ENCODE results near the gene MYRFL. TPM values are rescaled to one million over a fixed set of nuclear protein-coding genes. Genes with fewer than 3 reads are reported as not detected.
"Not testable (repeated sequence)": the region's sequence is repeated elsewhere in the genome, so short reads cannot be mapped to it uniquely, and the experiment has no call there.

Gene MYRFL
- total RNA-seq: not detected

DNA sequence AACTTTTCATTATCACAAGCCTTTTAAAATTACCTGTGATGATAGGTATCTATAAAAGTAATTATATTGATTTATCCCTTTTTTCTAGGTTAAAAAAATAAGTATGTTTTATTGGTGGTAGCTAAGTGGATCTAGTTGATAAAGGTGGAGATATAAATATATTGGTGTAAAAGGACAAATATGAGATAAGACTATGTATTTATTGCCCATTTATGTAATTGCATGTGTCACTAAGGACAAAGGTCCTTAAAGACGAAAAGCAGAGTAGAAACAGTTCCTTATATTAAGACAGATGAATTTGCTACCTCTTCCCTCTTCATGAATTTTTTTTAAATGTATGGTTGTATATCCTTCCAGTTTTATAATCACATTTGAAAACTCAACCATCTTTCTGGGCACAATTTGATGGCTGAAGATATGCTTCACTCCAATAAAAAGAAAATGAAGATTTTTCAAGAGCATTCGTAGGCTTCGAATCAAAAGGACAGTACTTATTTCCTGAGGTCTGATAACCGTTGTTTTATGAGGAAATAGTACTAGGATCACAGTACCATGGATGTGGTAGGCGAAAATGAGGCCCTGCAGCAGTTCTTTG lies at the start of gene MYRFL:
MYRFL (plus strand) TSS at position 262 of the 595 bp plus-strand sequence; CDS start at position 553, 291 bp downstream.
- POLR2A ChIA-PET: no interaction called here
- no peak within 1 kb of the TSS for H3K4me3 Mint-ChIP-seq
- CTCF ChIA-PET: no interaction called here
- H3K36me3 Mint-ChIP-seq (ENCODE audit: low read depth): no peaks in the 10 kb centered on the region
- H3K27me3 Mint-ChIP-seq: peaks cover 13% of the 10 kb centered on the region
- H3K27ac Mint-ChIP-seq: no peak within 1 kb of the TSS
- H3K4me1 Mint-ChIP-seq (ENCODE audit: low read depth): no peaks in the 10 kb centered on the region
- no peaks in the 10 kb centered on the region for H3K9me3 Mint-ChIP-seq
- intact Hi-C loops (cut with micrococcal nuclease): no loop called here
- ATAC-seq (no peak), DNase-seq (no peak)
- TF ChIP-seq CTCF (IDR thresholded peaks at IDR 0.05): no peak

- ChIA-PET POLR2A (interaction anchor here (1.0 kb wide), 1 partner anchor 240 kb away, joined by 3 read pairs; no protein-coding TSS in a partner anchor), CTCF (no interaction called here)
- peak; percentile 10 for DNase-seq
- TF ChIP-seq CTCF (IDR thresholded peaks at IDR 0.05): no peak
- Mint-ChIP-seq H3K4me1 (ENCODE audit: low read depth) (no peaks in the 10 kb centered on the region), H3K4me3 (no peak overlapping the region), H3K9me3 (peaks cover 6% of the 10 kb centered on the region), H3K27me3 (no peaks in the 10 kb centered on the region), H3K36me3 (ENCODE audit: low read depth) (peaks cover 41% of the 10 kb centered on the region), H3K27ac (no peak overlapping the region)
- intact Hi-C loops (cut with micrococcal nuclease): no loop called here
- ATAC-seq: no peak
These were observed 45.1 kb upstream of the MYRFL start for GRCh38 chr12:69779928-69780327.

DNA sequence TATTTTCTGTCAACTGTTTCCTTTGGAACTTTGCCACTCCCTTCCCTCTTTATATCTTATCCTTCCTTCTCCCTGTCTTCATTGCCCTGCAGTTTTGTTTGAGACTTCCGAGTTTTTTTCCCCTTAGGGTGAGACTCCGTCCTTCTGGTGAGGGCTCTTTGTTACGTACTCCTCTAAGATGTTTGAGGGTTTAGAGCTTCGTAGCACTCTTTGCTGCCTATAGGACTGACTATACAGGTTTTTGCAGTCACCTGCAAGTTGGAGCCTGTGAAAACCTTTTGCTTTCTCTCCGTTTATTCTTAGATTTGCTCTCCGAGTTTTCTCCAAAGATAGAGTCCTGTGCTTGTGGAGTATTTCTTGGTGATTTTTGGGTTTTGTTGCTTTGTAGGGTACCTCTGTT lies 41.7 kb upstream of the MYRFL start:
- Mint-ChIP-seq H3K9me3 (peaks cover 6% of the 10 kb centered on the region), H3K4me3 (no peak overlapping the region), H3K27ac (no peak overlapping the region), H3K36me3 (ENCODE audit: low read depth) (peaks cover 57% of the 10 kb centered on the region), H3K4me1 (ENCODE audit: low read depth) (no peaks in the 10 kb centered on the region), H3K27me3 (no peaks in the 10 kb centered on the region)
- no peak for TF ChIP-seq CTCF (IDR thresholded peaks at IDR 0.05)
- CTCF ChIA-PET: interaction anchor here (1.0 to 1.8 kb wide), 2 partner anchors 10 to 117 kb away, joined by 4 read pairs; no protein-coding TSS in a partner anchor
- no peak for ATAC-seq
- DNase-seq: no peak
- POLR2A ChIA-PET: no interaction called here
- intact Hi-C loops (cut with micrococcal nuclease): no loop called here

GRCh38 chr12:69789351-69789750 lies 35.7 kb upstream of the MYRFL start:
- ChIA-PET POLR2A (no interaction called here), CTCF (no interaction called here)
- no peak for TF ChIP-seq CTCF (IDR thresholded peaks at IDR 0.05)
- Mint-ChIP-seq H3K27me3 (no peaks in the 10 kb centered on the region), H3K9me3 (peaks cover 21% of the 10 kb centered on the region), H3K27ac (no peak overlapping the region), H3K4me1 (ENCODE audit: low read depth) (no peaks in the 10 kb centered on the region), H3K4me3 (no peak overlapping the region), H3K36me3 (ENCODE audit: low read depth) (peaks cover 61% of the 10 kb centered on the region)
- ATAC-seq (no peak), DNase-seq (no peak)
- intact Hi-C loops (cut with micrococcal nuclease): no loop called here

GRCh38 chr12:69792533-69792932 lies 32.5 kb upstream of the MYRFL start:
- intact Hi-C loops (cut with micrococcal nuclease): no loop called here
- Mint-ChIP-seq H3K4me1 (ENCODE audit: low read depth) (no peaks in the 10 kb centered on the region), H3K9me3 (peaks cover 26% of the 10 kb centered on the region), H3K36me3 (ENCODE audit: low read depth) (peaks cover 66% of the 10 kb centered on the region), H3K27ac (no peak overlapping the region), H3K27me3 (no peaks in the 10 kb centered on the region), H3K4me3 (no peak overlapping the region)
- DNase-seq: no peak
- no peak for ATAC-seq
- ChIA-PET POLR2A (no interaction called here), CTCF (interaction anchor here (1.3 kb wide), 1 partner anchor 11 kb away, joined by 3 read pairs; no protein-coding TSS in a partner anchor)
- no peak for TF ChIP-seq CTCF (IDR thresholded peaks at IDR 0.05)

- H3K4me3 Mint-ChIP-seq; H3K4me1 Mint-ChIP-seq (ENCODE audit: low read depth); DNase-seq; H3K27me3 Mint-ChIP-seq; CTCF ChIA-PET; POLR2A ChIA-PET; intact Hi-C loops (cut with micrococcal nuclease); H3K27ac Mint-ChIP-seq; ATAC-seq: not testable (repeated sequence)
- Mint-ChIP-seq H3K36me3 (ENCODE audit: low read depth) (peaks cover 59% of the 10 kb centered on the region), H3K9me3 (peaks cover 15% of the 10 kb centered on the region)
These were observed 17.7 kb upstream of the MYRFL start for GRCh38 chr12:69807101-69807897.
